PFSK-1 (cell line): ENCODE data around the gene INSM1.

Experiments used
- FOXP2 ChIP-seq: optimal IDR thresholded peaks from 2 replicates; pipeline ENCODE3; 2011; ENCODE audit warnings: borderline replicate concordance, control low read depth, inconsistent platforms; ENCODE audit not compliant: insufficient read depth; ENCODE audit errors: extremely low read length, extremely low read depth
- POLR2AphosphoS5 ChIP-seq: IDR thresholded peaks from 2 replicates; pipeline ENCODE4 v1.6.1; 2012; ENCODE audit warnings: low read depth, mild to moderate bottlenecking, control low read depth, low read length, moderate library complexity
- TAF1 ChIP-seq: IDR thresholded peaks from 2 replicates; pipeline ENCODE4 v1.6.1; 2012; ENCODE audit warnings: low read length, control low read depth, borderline replicate concordance; ENCODE audit not compliant: insufficient read depth
- TF ChIP-seq, protein P1 (sequence below), 2 experiments: IDR thresholded peaks; 2 replicates each; pipeline versions ENCODE4 v1.6.1 to v1.8.0; 2011 to 2012; ENCODE audit warnings: low read depth in 2 of 2, low read length in 2 of 2, control low read depth in 1 of 2, inconsistent platforms in 1 of 2, mild to moderate bottlenecking in 1 of 2, moderate library complexity in 1 of 2; ENCODE audit not compliant: insufficient read depth in 1 of 2

DNA sequence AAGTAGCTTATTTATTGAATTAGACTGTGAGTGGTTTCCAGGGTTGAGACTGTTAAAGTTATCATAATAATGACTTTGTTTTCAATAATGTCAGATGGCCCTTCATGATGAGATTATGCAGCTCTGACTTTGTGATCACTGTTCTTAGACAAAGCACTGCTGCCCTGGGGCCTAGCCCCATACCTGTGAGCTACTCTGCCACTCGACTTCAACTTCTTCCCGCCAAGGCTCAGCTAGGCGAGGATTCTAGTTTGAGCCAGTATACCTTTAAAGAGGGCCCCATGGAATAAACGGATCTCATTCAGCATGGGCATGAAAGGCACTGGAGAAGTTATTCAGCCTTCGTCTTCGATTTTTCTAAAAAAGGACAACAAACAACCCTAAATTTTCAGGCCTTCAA, 45.0 kb upstream of the INSM1 start:
- TF ChIP-seq FOXP2, result no peak
- no peak for TF ChIP-seq POLR2AphosphoS5
- no peak for TF ChIP-seq TAF1
- TF ChIP-seq, protein P1, sequence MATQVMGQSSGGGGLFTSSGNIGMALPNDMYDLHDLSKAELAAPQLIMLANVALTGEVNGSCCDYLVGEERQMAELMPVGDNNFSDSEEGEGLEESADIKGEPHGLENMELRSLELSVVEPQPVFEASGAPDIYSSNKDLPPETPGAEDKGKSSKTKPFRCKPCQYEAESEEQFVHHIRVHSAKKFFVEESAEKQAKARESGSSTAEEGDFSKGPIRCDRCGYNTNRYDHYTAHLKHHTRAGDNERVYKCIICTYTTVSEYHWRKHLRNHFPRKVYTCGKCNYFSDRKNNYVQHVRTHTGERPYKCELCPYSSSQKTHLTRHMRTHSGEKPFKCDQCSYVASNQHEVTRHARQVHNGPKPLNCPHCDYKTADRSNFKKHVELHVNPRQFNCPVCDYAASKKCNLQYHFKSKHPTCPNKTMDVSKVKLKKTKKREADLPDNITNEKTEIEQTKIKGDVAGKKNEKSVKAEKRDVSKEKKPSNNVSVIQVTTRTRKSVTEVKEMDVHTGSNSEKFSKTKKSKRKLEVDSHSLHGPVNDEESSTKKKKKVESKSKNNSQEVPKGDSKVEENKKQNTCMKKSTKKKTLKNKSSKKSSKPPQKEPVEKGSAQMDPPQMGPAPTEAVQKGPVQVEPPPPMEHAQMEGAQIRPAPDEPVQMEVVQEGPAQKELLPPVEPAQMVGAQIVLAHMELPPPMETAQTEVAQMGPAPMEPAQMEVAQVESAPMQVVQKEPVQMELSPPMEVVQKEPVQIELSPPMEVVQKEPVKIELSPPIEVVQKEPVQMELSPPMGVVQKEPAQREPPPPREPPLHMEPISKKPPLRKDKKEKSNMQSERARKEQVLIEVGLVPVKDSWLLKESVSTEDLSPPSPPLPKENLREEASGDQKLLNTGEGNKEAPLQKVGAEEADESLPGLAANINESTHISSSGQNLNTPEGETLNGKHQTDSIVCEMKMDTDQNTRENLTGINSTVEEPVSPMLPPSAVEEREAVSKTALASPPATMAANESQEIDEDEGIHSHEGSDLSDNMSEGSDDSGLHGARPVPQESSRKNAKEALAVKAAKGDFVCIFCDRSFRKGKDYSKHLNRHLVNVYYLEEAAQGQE (IDR thresholded peaks at IDR 0.05; ENCODE audit: insufficient read depth in 1 of 2, low read depth in 2 of 2, low read length in 2 of 2), result no peak
